Transverse colon (tissue), 4 donors: Measurements from ENCODE around the gene MASP1. TPM values are rescaled to one million over a fixed set of nuclear protein-coding genes. Genes with fewer than 3 reads are reported as not detected.

Experiments
- DNase-seq: peaks from one replicate; pipeline ENCODE4 v3.0.0-alpha.2; 2019
- H3K27ac ChIP-seq, 4 donors: fragments of 200-600 bp; sonication (generic); 2 replicates each; pipeline ENCODE4 v1.5.1; 2016 to 2018; ENCODE audit warnings: inconsistent platforms in 4 of 4
- H3K27me3 ChIP-seq: fragments of 200-600 bp; sonication (generic); 2 replicates; pipeline ENCODE4 v1.5.1; 2017; ENCODE audit warnings: inconsistent platforms
- H3K36me3 ChIP-seq, 4 donors: fragments of 200-600 bp; sonication (generic); 2 replicates each; pipeline ENCODE4 v1.5.1; 2017 to 2019; ENCODE audit warnings: inconsistent platforms in 4 of 4
- H3K4me1 ChIP-seq, 4 donors: fragments of 200-600 bp; sonication (generic); 2 replicates each; pipeline ENCODE4 v1.5.1; 2017 to 2020; ENCODE audit warnings: inconsistent platforms in 4 of 4
- H3K4me3 ChIP-seq, 4 donors: fragments of 200-600 bp; sonication (generic); 1 replicate in 1 of 4; 2 replicates in 3 of 4; pipeline versions ENCODE4 v1.5.1 to v1.6.1; 2017 to 2019; ENCODE audit warnings: inconsistent platforms in 4 of 4
- H3K9me3 ChIP-seq, 2 donors: fragments of 200-600 bp; sonication (generic); 2 replicates each; pipeline ENCODE4 v1.5.1; 2017 to 2019; ENCODE audit warnings: inconsistent platforms in 2 of 2
- EP300 ChIP-seq: sonication (generic); formaldehyde crosslinking; IDR thresholded peaks from one replicate; pipeline ENCODE4 v1.6.1; 2017; ENCODE audit warnings: antibody characterized with exemption, low read depth
- POLR2A ChIP-seq: fragments of 450-650 bp; IDR thresholded peaks from one replicate; pipeline ENCODE4 v1.6.1; 2016; ENCODE audit warnings: antibody characterized with exemption, mild to moderate bottlenecking, moderate library complexity
- POLR2AphosphoS5 ChIP-seq, 3 donors: sonication (generic); formaldehyde crosslinking; IDR thresholded peaks; one replicate each; pipeline ENCODE4 v1.6.1; 2016; ENCODE audit warnings: antibody characterized with exemption in 3 of 3
- WGBS, 2 donors: methylation state at CpG; one replicate each; pipeline ENCODE4 v1.1.5; 2018; ENCODE audit warnings: low coverage in 1 of 2; 5-methylcytosine and 5-hydroxymethylcytosine counted together
- in situ Hi-C, 4 donors: fragments of 200-750 bp; cut with MboI; loops; one replicate each; pipeline versions ENCODE4 v1.15.0 to v1.15.1; 2017; ENCODE audit warnings: low sequenced_read_pairs in 3 of 4, low pct_ligation_motif_present in 1 of 4, low pct_unique_long_range_greater_than_20kb in 1 of 4
- intact Hi-C: fragments of 100-400 bp; cut with DNase I; formaldehyde crosslinking; loops from one replicate; pipeline ENCODE4 v1.15.1; 2023; ENCODE audit warnings: low total_unique reads
- total RNA-seq, 4 donors: library from RNA; depleted of rRNA; stranded (reverse); fragments of >200 nt; gene quantifications; one replicate each; pipeline ENCODE4 v1.1.0, GENCODE V29; 2016
- TF ChIP-seq, protein P1 (sequence below), 5 experiments: fragments of 200-600 bp in 3 of 5; fragments of 450-650 bp in 2 of 5; sonication (generic) in 3 of 5; IDR thresholded peaks; 1 replicate in 2 of 5; 2 replicates in 3 of 5; pipeline ENCODE4 v1.5.1; 2016 to 2017; ENCODE audit warnings: antibody characterized with exemption in 5 of 5, inconsistent platforms in 3 of 5, mild to moderate bottlenecking in 2 of 5, moderate library complexity in 1 of 5

Gene MASP1
- total RNA-seq, 4 donors from 2014 or later: 4.5 to 45.2 (median 13.9) TPM

DNA sequence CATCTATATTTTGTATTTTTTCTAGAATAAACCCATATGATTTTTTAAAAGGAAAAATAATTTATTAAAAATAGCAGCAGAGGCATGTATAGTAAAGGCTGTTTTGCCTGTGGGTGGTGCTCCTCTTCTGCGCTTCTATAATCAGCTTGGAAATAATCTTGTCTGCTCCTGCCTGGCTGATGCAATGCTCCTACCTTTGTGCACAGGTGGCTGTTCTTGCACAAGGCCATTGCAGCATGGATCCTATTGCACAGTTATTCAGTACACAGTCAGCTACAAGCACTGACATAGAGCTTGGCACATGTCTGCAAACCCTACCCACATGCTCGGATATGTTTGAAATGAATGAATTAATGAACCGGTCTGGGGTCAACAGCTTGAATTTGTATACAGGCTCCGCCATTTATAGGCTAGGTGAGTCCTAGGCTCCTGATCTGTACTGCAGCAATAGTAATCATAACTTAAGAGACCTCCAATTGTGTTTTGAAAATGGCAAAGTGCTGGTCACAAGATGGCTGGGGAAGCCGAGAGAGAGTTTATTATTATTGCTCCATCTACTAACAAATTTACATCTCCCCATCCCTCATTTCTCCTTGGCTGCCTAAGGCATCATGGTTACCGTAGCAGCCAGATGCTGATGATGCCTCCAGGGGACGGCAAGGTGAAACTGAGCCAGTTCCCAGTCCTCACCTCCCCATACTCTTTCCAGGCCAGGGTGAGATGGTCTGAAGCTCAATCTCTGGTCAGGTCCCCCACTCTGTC is 94.8 kb downstream of the MASP1 start:
- Histone ChIP-seq H3K4me3 (no peak overlapping the region), H3K36me3 (no peaks in the 10 kb centered on the region), H3K27ac (no peak overlapping the region), H3K27me3 (no peaks in the 10 kb centered on the region), H3K9me3 (no peaks in the 10 kb centered on the region), H3K4me1 (no peaks in the 10 kb centered on the region)
- no peak for DNase-seq
- in situ Hi-C loops (no loop called here), intact Hi-C loops (no loop called here)
- no peak for TF ChIP-seq POLR2A
- no peak for TF ChIP-seq POLR2AphosphoS5 (IDR thresholded peaks at IDR 0.05)
- TF ChIP-seq, protein P1, sequence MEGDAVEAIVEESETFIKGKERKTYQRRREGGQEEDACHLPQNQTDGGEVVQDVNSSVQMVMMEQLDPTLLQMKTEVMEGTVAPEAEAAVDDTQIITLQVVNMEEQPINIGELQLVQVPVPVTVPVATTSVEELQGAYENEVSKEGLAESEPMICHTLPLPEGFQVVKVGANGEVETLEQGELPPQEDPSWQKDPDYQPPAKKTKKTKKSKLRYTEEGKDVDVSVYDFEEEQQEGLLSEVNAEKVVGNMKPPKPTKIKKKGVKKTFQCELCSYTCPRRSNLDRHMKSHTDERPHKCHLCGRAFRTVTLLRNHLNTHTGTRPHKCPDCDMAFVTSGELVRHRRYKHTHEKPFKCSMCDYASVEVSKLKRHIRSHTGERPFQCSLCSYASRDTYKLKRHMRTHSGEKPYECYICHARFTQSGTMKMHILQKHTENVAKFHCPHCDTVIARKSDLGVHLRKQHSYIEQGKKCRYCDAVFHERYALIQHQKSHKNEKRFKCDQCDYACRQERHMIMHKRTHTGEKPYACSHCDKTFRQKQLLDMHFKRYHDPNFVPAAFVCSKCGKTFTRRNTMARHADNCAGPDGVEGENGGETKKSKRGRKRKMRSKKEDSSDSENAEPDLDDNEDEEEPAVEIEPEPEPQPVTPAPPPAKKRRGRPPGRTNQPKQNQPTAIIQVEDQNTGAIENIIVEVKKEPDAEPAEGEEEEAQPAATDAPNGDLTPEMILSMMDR (IDR thresholded peaks at IDR 0.05): no peak
- TF ChIP-seq EP300: no peak
- 78 to 85% methylated on average over 4 to 7 of the region's 7 CpGs for WGBS, 2 donors

DNA sequence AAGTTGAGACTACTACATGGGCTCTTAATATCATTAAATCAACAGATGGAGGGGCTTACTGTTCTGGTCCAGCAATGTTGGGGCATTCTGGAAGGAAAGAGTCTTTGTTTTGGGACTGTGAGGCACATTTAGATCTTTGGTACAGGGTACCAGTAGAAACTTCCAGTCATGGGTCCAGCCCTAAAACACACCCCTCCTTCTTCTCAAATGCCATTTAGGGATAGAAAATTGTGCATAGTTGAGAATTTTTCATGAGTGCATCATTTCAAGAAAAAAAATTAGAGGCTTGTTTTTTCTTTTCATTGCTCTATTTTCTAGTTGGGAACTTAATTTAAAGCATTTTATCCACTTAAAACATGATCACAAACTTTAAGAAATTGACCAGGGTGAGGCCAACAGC is 98.4 kb downstream of the MASP1 start:
- Histone ChIP-seq H3K27ac (no peak overlapping the region), H3K4me1 (peaks cover 0 to 13% (median 1%) of the 10 kb centered on the region in 4 donors), H3K9me3 (no peaks in the 10 kb centered on the region), H3K36me3 (no peaks in the 10 kb centered on the region), H3K4me3 (no peak overlapping the region), H3K27me3 (peaks cover 4% of the 10 kb centered on the region)
- in situ Hi-C loops (no loop called here), intact Hi-C loops (no loop called here)
- TF ChIP-seq, protein P1 (IDR thresholded peaks at IDR 0.05): no peak
- TF ChIP-seq POLR2AphosphoS5 (IDR thresholded peaks at IDR 0.05) (no peak), POLR2A (no peak), EP300 (no peak)
- no peak for DNase-seq

DNA sequence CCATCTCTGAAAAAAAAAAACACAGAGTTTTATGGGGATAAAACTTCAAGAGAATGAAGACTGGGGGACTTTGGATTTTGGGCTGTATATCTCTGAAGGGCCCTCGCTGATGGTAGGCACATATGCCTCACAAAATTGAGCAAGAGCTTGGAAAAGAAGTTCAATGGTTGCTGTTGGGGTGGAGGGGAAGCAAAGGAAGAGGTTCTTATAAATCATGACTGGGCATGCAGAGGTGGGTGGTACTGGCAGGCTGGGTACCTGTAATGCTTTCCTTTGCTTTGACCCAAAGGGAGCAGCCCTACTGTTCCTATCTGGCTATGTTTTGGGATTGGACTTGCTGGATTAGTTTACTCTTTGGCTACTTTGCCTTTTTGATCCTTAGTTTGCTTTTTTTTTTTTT is 100.3 kb downstream of the MASP1 start:
- TF ChIP-seq EP300 (no peak), POLR2A (no peak), POLR2AphosphoS5 (IDR thresholded peaks at IDR 0.05) (no peak)
- TF ChIP-seq, protein P1 (IDR thresholded peaks at IDR 0.05): no peak
- no peaks in the 10 kb centered on the region for H3K9me3 ChIP-seq
- in situ Hi-C loops: no loop called here
- H3K4me3 ChIP-seq: no peak overlapping the region
- peaks cover 0 to 22% (median 6%) of the 10 kb centered on the region in 4 donors for H3K4me1 ChIP-seq
- intact Hi-C loops: no loop called here
- no peaks in the 10 kb centered on the region for H3K36me3 ChIP-seq
- no peak for DNase-seq
- H3K27ac ChIP-seq: no peak overlapping the region
- H3K27me3 ChIP-seq: peaks cover 4% of the 10 kb centered on the region
- WGBS, 2 donors: 40 to 54% methylated on average over 1 of the region's 1 CpG

DNA sequence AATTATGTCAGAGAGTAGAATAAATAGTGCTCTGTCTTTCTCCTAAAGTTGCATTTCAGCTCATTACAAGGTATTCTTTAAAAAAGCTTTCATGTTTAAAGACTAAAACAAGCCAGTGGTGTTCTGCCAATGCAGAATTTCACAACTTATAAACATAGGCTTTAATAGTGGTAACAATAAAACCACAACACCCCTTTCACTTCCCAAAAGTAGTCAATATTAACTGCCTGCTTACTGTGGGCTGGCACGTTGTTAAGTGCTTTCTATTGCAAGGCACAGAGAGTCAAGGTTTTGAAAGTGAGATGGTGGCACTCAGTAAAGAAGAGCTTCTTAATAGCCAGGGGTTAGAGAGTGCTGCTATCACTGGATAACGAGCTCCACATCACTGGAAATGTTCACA is 102.6 kb downstream of the MASP1 start:
- 23% methylated on average over 2 of the region's 2 CpGs; no CpG with 5 or more reads in 1 of the 2 donors for WGBS, 2 donors
- no peaks in the 10 kb centered on the region for H3K9me3 ChIP-seq
- H3K27me3 ChIP-seq: peaks cover 4% of the 10 kb centered on the region
- in situ Hi-C loops: no loop called here
- intact Hi-C loops: no loop called here
- no peak for DNase-seq
- peaks cover 0 to 23% (median 6%) of the 10 kb centered on the region in 4 donors for H3K4me1 ChIP-seq
- peak overlapping the region; percentile 72 to 88 (median 80) for H3K27ac ChIP-seq
- TF ChIP-seq POLR2AphosphoS5 (IDR thresholded peaks at IDR 0.05) (peak in 2 of 3 donors; percentile 45 to 70), EP300 (peak; percentile 55)
- TF ChIP-seq, protein P1 (IDR thresholded peaks at IDR 0.05): no peak
- no peak overlapping the region for H3K4me3 ChIP-seq
- H3K36me3 ChIP-seq: no peaks in the 10 kb centered on the region
